ENCODE measurements around the gene BCL2L2.
A peak's percentile ranks its signal among the peaks of the same experiment; 100 is the strongest.

The BCL2L2 gene

DNA sequence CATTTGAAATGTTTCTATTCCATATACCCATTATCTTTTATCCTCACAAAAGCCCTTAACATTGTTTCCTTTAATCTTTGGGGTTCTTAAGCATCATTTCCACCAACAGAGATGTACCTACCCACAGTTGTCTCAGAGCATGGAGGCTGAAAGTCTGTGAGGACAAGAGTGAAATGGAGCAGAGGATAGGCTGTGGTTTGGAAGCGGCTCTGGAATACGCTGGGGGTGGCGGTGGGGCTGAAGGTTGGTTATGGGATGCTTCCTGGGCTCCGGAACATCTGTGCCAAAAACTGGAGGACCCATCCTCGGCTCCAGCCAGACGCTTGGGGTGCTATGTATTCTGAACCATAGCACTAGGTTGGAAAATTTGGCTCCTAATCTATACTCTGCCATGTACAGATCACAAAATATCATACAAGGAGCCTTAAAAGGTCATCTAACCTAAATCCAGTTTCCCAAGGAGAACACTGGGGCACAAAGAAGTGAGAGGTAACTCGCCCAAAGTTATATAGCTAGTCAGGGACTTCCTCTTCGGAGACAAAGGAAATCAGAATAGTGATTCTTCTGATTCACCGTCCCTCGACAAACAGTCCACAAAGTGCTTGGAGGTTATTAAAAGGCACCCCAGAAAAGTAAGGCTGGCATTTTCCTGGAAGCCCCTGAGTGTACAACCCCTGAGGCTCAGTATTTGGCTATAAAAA is 6.5 kb upstream of the BCL2L2 start:
- no peak for DNase-seq (ENCODE audit: low spot score)

GRCh38 chr14:23300687-23301223 is 5.9 kb upstream of the BCL2L2 start:
- no peak for DNase-seq (ENCODE audit: low spot score)

DNA sequence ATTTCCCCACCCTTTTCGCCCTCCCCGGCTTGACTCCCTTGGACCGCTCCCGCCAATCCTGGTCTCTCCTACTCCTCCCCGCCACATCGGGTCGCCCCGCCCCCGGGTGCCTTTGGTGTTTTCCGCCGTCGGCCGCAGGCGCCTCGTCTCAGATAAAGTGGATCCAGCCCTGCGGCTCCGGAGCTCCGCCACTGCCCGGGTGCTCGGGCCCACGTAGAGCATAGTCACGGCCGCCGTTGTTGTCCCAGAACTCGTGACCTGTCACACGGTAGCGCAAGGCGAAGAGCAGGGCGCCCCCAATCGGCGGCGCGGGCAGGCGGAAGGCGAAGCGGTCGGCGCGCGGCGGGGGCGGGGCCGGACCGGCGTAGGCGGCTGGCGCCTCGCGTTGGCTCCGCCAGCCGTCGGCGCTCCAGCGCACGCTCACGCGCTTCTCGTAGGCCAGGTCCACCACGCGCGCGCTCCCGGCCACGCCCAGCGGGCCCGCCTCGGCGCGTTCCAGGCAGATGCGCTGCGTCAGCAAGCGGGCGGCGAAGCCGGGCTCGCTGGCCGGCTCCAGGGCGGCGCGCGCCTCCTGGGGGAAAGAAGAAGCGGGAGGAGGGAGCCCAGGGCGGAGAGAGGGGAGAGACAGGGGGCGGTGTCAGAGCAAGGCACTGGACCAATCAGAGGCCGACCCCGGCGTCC is 5.2 kb upstream of the BCL2L2 start:
- DNase-seq (ENCODE audit: low spot score): peak; percentile 97

DNA sequence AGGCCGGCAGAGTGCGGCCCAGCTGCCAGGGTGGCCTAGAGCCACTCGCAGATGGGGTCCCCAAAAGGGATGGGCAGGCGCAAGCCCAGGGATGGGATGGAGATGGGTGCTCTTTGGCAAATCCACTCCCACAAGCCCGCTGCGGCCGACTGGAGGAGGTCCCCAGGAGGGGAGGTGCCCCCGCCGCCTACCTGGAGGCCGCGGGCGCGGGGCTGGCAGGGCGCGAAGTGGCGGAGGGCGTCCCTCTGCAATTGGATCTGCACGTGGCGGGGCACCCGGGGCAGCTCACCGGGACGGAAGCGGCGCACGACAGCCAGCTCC is 4.7 kb upstream of the BCL2L2 start:
- DNase-seq (ENCODE audit: low spot score): no peak

GRCh38 chr14:23302290-23303225 is 4.1 kb upstream of the BCL2L2 start, which contains the start of gene PPP1R3E:
TSS of gene PPP1R3E (minus strand) at chr14:23302859. CDS start at chr14:23302576, 283 bp downstream.
- DNase-seq (ENCODE audit: low spot score): peak; percentile 75

DNA sequence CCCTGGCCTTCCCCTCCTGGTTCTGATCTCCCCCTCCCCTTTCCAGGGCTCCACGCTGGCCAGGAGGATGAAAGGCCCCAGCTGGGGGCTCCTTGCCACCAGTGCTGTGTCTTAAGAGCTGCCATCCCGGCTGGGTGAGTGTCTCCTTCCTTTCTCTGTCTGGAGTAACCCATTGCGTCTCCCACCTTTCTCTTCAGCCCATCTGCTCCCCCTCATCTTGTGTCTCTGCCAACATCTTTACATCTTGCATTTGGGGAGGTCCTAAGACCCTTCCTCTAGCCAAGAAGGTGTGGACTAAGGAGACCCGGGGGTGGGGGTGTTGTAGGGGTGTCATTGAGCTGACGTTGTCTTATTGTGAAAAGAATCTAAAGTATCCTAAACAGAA is 505 bp downstream of the BCL2L2 start:
- no peak for DNase-seq (ENCODE audit: low spot score)

DNA sequence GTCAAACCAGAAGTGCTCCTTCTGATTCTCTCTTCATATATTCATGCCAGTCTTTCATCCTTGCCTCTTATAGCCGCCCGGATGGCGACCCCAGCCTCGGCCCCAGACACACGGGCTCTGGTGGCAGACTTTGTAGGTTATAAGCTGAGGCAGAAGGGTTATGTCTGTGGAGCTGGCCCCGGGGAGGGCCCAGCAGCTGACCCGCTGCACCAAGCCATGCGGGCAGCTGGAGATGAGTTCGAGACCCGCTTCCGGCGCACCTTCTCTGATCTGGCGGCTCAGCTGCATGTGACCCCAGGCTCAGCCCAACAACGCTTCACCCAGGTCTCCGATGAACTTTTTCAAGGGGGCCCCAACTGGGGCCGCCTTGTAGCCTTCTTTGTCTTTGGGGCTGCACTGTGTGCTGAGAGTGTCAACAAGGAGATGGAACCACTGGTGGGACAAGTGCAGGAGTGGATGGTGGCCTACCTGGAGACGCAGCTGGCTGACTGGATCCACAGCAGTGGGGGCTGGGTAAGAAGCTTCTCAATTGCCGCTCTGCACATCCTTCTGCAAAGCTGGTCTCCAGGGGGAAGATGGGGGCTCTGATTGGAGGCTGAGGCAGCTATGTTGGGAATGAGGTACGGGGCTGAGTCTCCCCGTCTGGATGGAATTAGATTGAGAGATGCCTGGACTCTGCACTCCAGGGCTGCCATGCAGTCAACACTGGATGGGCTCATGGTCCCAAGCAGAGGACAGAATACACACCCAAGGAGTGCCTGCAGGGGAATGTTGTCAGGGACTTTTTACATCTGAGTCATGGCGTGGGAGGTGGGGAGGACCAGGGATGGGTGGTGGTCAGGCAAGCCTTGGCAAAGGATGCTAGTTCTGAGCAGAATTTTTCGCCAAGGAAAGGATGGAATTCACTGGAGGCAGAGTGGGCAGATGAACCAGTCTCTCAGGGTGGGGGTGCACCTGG is 1.3 kb downstream of the BCL2L2 start:
- no peak for DNase-seq (ENCODE audit: low spot score)

DNA sequence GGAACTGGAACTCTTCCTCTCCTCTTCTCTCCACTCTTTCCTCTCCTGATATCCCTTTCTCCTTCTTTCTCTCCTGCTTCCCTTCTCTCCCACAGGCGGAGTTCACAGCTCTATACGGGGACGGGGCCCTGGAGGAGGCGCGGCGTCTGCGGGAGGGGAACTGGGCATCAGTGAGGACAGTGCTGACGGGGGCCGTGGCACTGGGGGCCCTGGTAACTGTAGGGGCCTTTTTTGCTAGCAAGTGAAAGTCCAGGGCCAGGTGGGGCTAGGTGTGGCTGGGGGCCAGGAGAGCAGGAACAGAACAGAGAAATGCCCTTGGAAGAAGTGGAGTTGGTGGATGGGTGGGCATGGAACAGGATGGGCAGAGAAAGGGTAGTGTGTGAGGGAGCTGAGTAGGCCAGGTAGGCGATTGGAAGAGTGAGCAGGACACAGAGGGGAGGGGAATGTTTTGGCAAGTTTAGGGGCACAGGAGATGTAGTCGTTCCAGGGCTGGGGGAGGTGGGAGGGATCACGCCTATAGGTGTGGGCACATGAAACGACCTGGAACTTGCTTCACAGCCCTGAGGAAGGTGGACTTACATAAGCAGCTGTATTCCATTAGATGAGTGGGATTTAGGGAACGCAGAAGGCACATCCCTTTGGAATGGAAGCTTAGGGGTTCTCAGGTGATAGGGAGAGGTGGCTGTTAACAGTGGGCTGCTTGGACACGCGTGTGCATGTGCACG is 2.2 kb downstream of the BCL2L2 start:
- DNase-seq (ENCODE audit: low spot score): no peak

GRCh38 chr14:23310546-23310945 is 3.9 kb downstream of the BCL2L2 start:
- no peak for DNase-seq (ENCODE audit: low spot score)

- DNase-seq (ENCODE audit: low spot score): no peak
These were observed 9.7 kb downstream of the BCL2L2 start for GRCh38 chr14:23316300-23316699.

DNA sequence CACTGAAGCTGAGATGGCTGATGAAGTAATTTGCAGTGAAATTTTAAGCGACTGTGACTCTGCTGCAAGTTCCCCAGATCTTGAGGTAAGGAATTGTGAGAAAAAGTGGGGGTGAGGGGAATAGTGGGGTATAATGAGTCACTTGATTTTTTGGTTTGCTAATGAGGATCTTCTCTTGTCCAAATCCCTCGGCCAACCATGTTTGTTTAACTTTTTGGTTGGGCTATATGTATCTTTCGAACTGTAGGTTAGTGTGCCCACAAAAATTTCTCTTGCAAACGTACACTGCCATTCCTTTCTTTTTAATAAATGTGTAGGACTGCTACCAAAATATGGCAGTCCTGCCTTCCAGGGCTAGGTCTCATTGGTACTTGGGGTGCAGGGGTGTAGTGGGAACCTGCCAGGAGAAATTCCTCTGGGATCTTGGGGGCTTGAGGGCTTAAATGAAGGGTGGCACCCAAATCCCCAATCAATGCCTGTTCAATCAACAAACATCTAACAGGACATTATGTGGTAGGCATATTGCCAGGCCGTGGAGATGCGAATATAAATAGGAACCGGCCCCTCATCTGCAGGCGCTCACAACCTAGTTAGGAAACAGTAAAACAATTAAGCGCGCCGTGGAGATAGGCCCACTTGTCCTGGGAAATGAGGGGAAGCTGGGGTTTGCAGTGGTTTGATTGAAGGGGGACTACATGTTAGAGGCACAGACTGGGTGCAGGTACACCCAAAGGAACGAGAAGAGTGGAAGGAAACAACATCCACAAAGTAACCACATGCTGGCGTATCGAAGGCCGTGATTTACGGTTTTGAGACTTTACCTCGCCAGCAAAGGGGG is 13.3 kb downstream of the BCL2L2 start:
- no peak for DNase-seq (ENCODE audit: low spot score)

GRCh38 chr14:23320584-23321571 is 14.2 kb downstream of the BCL2L2 start, which contains the start of gene PABPN1:
TSS of gene PABPN1 (plus strand) at chr14:23321457. CDS start at chr14:23321470, 13 bp downstream.
- peak; percentile 97 for DNase-seq (ENCODE audit: low spot score)

DNA sequence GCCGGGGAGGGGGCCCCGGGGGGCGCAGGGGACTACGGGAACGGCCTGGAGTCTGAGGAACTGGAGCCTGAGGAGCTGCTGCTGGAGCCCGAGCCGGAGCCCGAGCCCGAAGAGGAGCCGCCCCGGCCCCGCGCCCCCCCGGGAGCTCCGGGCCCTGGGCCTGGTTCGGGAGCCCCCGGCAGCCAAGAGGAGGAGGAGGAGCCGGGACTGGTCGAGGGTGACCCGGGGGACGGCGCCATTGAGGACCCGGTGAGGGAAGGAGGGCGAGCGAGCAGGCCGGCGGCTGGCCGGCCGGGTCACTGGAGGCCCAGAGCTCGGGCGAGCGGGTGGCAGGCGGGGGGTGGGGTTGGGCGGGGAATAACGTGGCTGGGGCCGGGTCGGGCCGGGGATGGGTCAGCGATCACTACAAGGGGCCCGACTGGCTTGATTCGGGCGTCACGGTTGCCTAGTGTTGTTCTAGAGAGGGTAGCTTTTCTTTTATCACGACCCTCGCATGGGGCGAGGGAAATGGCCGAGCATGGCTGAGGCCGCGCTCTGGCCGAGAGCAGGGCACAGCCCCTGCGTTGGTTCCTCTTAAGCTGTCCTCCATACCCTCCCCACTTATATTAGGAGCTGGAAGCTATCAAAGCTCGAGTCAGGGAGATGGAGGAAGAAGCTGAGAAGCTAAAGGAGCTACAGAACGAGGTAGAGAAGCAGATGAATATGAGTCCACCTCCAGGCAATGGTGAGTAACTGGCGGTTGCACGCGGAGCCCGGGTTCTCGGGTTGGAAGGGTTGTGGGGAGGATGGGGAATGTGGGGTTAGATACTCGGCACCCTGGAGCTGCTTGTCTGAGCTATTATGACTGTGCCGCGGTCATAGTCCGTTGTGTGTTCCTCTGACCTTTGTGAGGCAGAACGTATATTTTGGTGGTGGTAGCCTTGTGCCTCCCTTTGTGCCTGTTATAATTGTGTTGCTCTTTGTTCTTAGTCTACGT is 15.2 kb downstream of the BCL2L2 start:
- DNase-seq (ENCODE audit: low spot score): peak; percentile 69

GRCh38 chr14:23322568-23323517 is 16.2 kb downstream of the BCL2L2 start:
- no peak for DNase-seq (ENCODE audit: low spot score)

- no peak for DNase-seq (ENCODE audit: low spot score)
These were observed 17.3 kb downstream of the BCL2L2 start for GRCh38 chr14:23323838-23324454.
